GM12891 (cell line): ENCODE measurements around the gene ANKDD1A.

Source experiments
- PAX5 ChIP-seq: IDR thresholded peaks from 2 replicates; pipeline ENCODE4 v1.6.1; 2011; ENCODE audit warnings: low read length, moderate library complexity, mild to moderate bottlenecking; ENCODE audit not compliant: insufficient read depth, severe bottlenecking
- POLR2A ChIP-seq: IDR thresholded peaks from 2 replicates; pipeline ENCODE4 v1.6.1; 2011; ENCODE audit warnings: low read depth, low read length, control low read depth
- POLR2AphosphoS5 ChIP-seq: IDR thresholded peaks from 2 replicates; pipeline ENCODE4 v1.6.1; 2011; ENCODE audit warnings: low read depth, low read length, control low read depth
- POU2F2 ChIP-seq: IDR thresholded peaks from 2 replicates; pipeline ENCODE4 v1.6.1; 2011; ENCODE audit warnings: low read depth, mild to moderate bottlenecking, control low read depth, low read length, moderate library complexity
- SPI1 ChIP-seq: IDR thresholded peaks from 2 replicates; pipeline ENCODE4 v1.6.1; 2011; ENCODE audit warnings: low read depth, low read length, control low read depth
- TAF1 ChIP-seq: IDR thresholded peaks from 2 replicates; pipeline ENCODE4 v1.6.1; 2011; ENCODE audit warnings: low read depth, low read length, control low read depth

- TF ChIP-seq POLR2A (no peak), TAF1 (no peak), POLR2AphosphoS5 (no peak), PAX5 (no peak), POU2F2 (no peak), SPI1 (no peak)
These were observed 45.6 kb upstream of the ANKDD1A start for GRCh38 chr15:64865998-64866520.
